Tibial nerve (tissue), 4 donors: Measurements from ENCODE around the gene LHFPL5. TPM values are rescaled to one million over a fixed set of nuclear protein-coding genes. Genes with fewer than 3 reads are reported as not detected.

Experiments
- DNase-seq, 2 donors: peaks; one replicate each; pipeline ENCODE4 v3.0.0-alpha.2; 2019; ENCODE audit warnings: low spot score in 2 of 2
- H3K27ac ChIP-seq, 4 donors: fragments of 200-600 bp; sonication (generic) in 3 of 4; one replicate each; pipeline ENCODE4 v1.5.1; 2017 to 2019; ENCODE audit warnings: mild to moderate bottlenecking in 1 of 4
- H3K27me3 ChIP-seq, 2 donors: fragments of 200-600 bp; sonication (generic) in 1 of 2; one replicate each; pipeline versions ENCODE4 v1.5.1 to v1.6.0; 2017 to 2019
- H3K36me3 ChIP-seq, 3 donors: fragments of 200-600 bp; sonication (generic); one replicate each; pipeline ENCODE4 v1.5.1; 2018 to 2019
- H3K4me1 ChIP-seq, 4 donors: fragments of 200-600 bp; sonication (generic) in 3 of 4; one replicate each; pipeline ENCODE4 v1.5.1; 2017 to 2019
- H3K4me3 ChIP-seq, 4 donors: fragments of 200-600 bp; sonication (generic) in 3 of 4; one replicate each; pipeline ENCODE4 v1.5.1; 2017 to 2019; ENCODE audit warnings: mild to moderate bottlenecking in 1 of 4, moderate library complexity in 1 of 4
- H3K9me3 ChIP-seq, 4 donors: fragments of 200-600 bp; sonication (generic) in 3 of 4; one replicate each; pipeline ENCODE4 v1.5.1; 2017 to 2019
- EP300 ChIP-seq, 2 donors: sonication (generic); formaldehyde crosslinking; IDR thresholded peaks; one replicate each; pipeline ENCODE4 v1.6.1; 2017; ENCODE audit warnings: antibody characterized with exemption in 2 of 2, mild to moderate bottlenecking in 1 of 2
- POLR2A ChIP-seq, 2 donors: fragments of 450-650 bp; IDR thresholded peaks; one replicate each; pipeline ENCODE4 v1.6.1; 2017; ENCODE audit warnings: antibody characterized with exemption in 2 of 2, mild to moderate bottlenecking in 2 of 2, moderate library complexity in 2 of 2
- WGBS, 2 donors: methylation state at CpG; one replicate each; pipeline ENCODE4 v1.1.5; 2018; 5-methylcytosine and 5-hydroxymethylcytosine counted together
- total RNA-seq, 4 donors: library from RNA; depleted of rRNA; stranded (reverse); fragments of >200 nt; gene quantifications; one replicate each; pipeline ENCODE4 v1.1.0, GENCODE V29; 2016
- TF ChIP-seq, protein P1 (sequence below), 5 experiments: fragments of 200-600 bp in 3 of 5; fragments of 450-650 bp in 2 of 5; sonication (generic) in 3 of 5; IDR thresholded peaks; one replicate each; pipeline ENCODE4 v1.5.1; 2016 to 2019; ENCODE audit warnings: antibody characterized with exemption in 5 of 5, mild to moderate bottlenecking in 3 of 5, moderate library complexity in 2 of 5

LHFPL5 gene
- total RNA-seq, 4 donors from 2014 or later, result not detected

DNA sequence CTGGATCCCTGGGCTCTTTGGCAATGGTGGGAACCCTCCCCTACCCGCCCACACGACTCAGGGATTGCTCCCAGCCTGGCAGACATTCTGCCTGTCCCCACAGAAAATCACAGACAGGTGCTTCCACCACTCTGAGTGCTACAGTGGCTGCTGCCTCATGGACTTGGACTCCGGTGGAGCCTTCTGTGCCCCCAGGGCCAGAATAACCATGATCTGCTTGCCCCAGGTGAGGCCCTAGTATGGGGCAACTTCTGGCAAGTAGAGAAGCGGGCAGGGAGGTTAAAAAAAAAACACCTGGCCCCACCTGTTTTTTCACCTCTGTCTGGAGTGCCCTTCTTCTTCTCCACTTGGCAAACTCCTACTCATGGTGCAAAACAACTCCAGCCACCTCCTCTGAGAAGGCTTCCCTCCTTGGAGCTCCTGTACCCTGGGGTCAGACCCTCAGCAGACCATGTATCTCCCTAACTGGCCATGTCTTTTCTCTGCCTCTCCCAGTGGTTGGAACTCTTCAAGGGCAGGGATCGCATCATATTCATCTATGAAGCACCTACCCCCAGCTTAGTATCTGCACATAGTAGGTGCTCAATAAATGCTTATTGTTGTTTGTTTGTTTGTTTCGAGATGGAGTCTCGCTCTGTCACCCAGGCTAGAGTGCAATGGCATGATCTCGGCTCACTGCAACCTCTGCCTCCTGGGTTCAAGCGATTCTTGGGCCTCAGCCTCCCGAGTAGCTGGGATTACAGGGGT lies 27.6 kb upstream of the LHFPL5 start:
- TF ChIP-seq POLR2A (IDR thresholded peaks at IDR 0.05) (no peak), EP300 (IDR thresholded peaks at IDR 0.05) (no peak)
- TF ChIP-seq, protein P1, sequence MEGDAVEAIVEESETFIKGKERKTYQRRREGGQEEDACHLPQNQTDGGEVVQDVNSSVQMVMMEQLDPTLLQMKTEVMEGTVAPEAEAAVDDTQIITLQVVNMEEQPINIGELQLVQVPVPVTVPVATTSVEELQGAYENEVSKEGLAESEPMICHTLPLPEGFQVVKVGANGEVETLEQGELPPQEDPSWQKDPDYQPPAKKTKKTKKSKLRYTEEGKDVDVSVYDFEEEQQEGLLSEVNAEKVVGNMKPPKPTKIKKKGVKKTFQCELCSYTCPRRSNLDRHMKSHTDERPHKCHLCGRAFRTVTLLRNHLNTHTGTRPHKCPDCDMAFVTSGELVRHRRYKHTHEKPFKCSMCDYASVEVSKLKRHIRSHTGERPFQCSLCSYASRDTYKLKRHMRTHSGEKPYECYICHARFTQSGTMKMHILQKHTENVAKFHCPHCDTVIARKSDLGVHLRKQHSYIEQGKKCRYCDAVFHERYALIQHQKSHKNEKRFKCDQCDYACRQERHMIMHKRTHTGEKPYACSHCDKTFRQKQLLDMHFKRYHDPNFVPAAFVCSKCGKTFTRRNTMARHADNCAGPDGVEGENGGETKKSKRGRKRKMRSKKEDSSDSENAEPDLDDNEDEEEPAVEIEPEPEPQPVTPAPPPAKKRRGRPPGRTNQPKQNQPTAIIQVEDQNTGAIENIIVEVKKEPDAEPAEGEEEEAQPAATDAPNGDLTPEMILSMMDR (IDR thresholded peaks at IDR 0.05), result no peak
- DNase-seq, result no peak
- no peak overlapping the region for H3K4me3 ChIP-seq

DNA sequence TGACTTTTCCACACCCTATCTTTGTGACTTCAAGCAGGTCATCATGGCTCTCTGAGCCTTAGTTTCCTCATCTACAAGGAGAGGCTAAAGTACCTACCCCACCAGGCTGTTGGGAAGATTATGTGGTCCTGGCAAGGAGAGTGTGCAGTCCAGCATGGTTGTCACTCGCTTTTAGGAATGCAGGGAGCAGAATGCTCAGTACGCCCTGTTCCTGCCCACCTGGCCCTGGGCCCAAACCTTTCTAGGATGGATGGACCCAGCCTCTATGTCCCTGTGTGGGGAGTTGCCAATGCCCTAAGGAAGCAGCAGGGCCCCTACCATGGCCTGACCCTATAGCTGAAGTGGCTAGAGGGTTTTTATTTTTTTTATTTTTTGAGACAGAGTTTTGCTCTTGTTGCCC lies 26.7 kb upstream of the LHFPL5 start:
- H3K27me3 ChIP-seq, result peaks cover 0 to 39% of the 10 kb centered on the region in 2 donors
- no peak overlapping the region for H3K4me3 ChIP-seq
- no peak overlapping the region for H3K27ac ChIP-seq
- peaks cover 0 to 9% (median 3%) of the 10 kb centered on the region in 4 donors for H3K4me1 ChIP-seq
- H3K36me3 ChIP-seq, result no peaks in the 10 kb centered on the region
- H3K9me3 ChIP-seq, result no peaks in the 10 kb centered on the region
- WGBS, 2 donors, result 86 to 100% methylated on average over 2 of the region's 2 CpGs
- no peak for DNase-seq
- no peak for TF ChIP-seq POLR2A (IDR thresholded peaks at IDR 0.05)
- TF ChIP-seq EP300 (IDR thresholded peaks at IDR 0.05), result no peak
- TF ChIP-seq, protein P1 (IDR thresholded peaks at IDR 0.05), result no peak

More for the DNA sequence above, 27.6 kb upstream of the LHFPL5 start:
- H3K36me3 ChIP-seq, result no peaks in the 10 kb centered on the region
- H3K9me3 ChIP-seq, result no peaks in the 10 kb centered on the region
- H3K4me1 ChIP-seq, result peaks cover 0 to 9% (median 3%) of the 10 kb centered on the region in 4 donors
- H3K27me3 ChIP-seq, result peaks cover 0 to 40% of the 10 kb centered on the region in 2 donors
- WGBS, 2 donors, result 72 to 77% methylated on average over 10 of the region's 10 CpGs
- H3K27ac ChIP-seq, result no peak overlapping the region

DNA sequence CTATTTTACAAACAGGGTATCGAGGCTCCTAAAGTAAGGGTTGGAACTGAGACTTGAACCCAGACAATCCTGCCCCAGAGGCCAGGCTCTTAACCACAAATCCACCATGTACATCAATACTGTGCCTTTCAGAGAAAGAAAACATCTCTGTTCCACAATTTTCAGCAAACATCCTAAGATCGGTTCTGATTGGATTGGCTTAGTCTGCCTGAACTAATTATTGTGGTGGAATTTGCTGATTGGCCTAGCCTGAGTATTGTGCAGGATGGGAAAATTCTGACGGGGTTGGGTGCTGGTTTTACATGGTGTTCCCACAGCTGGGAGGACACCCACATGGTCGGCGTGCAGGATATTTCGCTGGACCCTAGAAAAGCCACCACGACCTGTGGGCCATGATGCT lies 24.4 kb upstream of the LHFPL5 start, which contains the start of gene CLPSL1:
TSS of gene CLPSL1 (plus strand) at position 301 of the 400 bp plus-strand sequence. CDS start at position 393, 92 bp downstream.
- Histone ChIP-seq H3K27me3 (peaks cover 0 to 29% of the 10 kb centered on the region in 2 donors), H3K27ac (no peak within 1 kb of the TSS), H3K36me3 (no peaks in the 10 kb centered on the region), H3K4me3 (no peak within 1 kb of the TSS), H3K9me3 (no peaks in the 10 kb centered on the region), H3K4me1 (peaks cover 0 to 9% (median 3%) of the 10 kb centered on the region in 4 donors)
- TF ChIP-seq, protein P1 (IDR thresholded peaks at IDR 0.05), result no peak
- TF ChIP-seq POLR2A (IDR thresholded peaks at IDR 0.05) (no peak), EP300 (IDR thresholded peaks at IDR 0.05) (no peak)
- 80 to 86% methylated on average over 7 of the region's 7 CpGs for WGBS, 2 donors
- DNase-seq, result no peak

DNA sequence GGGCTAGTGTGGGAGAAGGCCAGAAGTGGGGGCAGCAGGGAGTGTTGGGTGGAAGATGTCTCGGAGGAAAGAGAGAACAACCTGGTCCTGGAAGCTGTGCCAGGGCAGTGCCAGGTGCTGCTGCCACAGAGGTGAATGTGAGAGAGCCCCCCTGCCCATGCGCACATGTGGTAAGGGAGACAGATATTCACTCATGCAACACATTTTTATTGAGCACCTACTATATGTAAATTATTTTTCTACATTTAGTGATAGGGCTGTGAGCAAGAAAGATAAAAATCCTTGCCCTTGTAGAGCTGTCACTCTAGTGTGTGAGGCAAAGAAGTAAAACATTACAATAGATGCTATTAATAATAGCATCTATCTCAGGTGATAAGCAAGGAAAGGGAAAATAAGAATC lies 23.9 kb upstream of the LHFPL5 start:
- H3K27ac ChIP-seq, result no peak overlapping the region
- no peaks in the 10 kb centered on the region for H3K36me3 ChIP-seq
- peaks cover 0 to 7% (median 2%) of the 10 kb centered on the region in 4 donors for H3K4me1 ChIP-seq
- H3K4me3 ChIP-seq, result no peak overlapping the region
- TF ChIP-seq POLR2A (IDR thresholded peaks at IDR 0.05) (no peak), EP300 (IDR thresholded peaks at IDR 0.05) (no peak)
- TF ChIP-seq, protein P1 (IDR thresholded peaks at IDR 0.05), result no peak
- DNase-seq, result no peak
- peaks cover 0 to 29% of the 10 kb centered on the region in 2 donors for H3K27me3 ChIP-seq
- 92 to 98% methylated on average over 2 of the region's 2 CpGs for WGBS, 2 donors
- H3K9me3 ChIP-seq, result no peaks in the 10 kb centered on the region

DNA sequence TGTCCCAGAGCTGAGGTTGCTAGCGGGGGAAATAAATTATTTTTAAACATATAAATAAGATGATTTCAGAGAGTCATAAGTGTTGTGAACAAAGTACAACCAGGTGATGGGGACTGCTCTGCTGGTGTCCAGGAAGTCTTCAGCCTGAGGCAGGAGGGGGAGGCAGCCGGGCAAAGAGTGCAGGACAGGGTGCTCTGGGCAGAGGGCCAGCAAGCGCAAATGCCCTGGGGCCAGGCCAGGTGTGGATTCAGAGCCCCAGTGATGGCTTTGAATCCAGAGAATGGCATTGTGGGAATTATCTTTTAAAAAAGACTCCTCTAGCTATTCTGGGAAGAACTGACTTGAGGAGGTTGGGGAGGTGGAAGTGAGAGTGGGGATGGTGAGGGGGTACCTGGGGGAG lies 22.7 kb upstream of the LHFPL5 start:
- 53 to 72% methylated on average over 3 of the region's 3 CpGs for WGBS, 2 donors
- DNase-seq, result no peak
- H3K4me1 ChIP-seq, result no peaks in the 10 kb centered on the region
- no peaks in the 10 kb centered on the region for H3K9me3 ChIP-seq
- H3K27me3 ChIP-seq, result peaks cover 0 to 30% of the 10 kb centered on the region in 2 donors
- H3K36me3 ChIP-seq, result no peaks in the 10 kb centered on the region
- no peak overlapping the region for H3K4me3 ChIP-seq
- no peak for TF ChIP-seq POLR2A (IDR thresholded peaks at IDR 0.05)
- TF ChIP-seq, protein P1 (IDR thresholded peaks at IDR 0.05), result no peak
- TF ChIP-seq EP300 (IDR thresholded peaks at IDR 0.05), result no peak
- no peak overlapping the region for H3K27ac ChIP-seq
